CD4-positive, alpha-beta T cell (primary cell): ENCODE data around the gene SLC2A9. TPM values are rescaled to one million over a fixed set of nuclear protein-coding genes. Genes with fewer than 3 reads are reported as not detected.

Experiments
- ATAC-seq: fragments of 200-7000 bp; cut with Tn5 transposase; one replicate; pipeline ENCODE4 v1.10.0; 2022; ENCODE audit warnings: mild to moderate bottlenecking; ENCODE audit not compliant: poor library complexity
- CTCF ChIA-PET: fragments of 350-600 bp; sonication (Branson Sonifier 250); formaldehyde crosslinking; loops from one replicate; lab custom pipeline; 2021; ENCODE audit warnings: antibody characterized with exemption, inconsistent platforms; lab: Charles Lee
- POLR2A ChIA-PET: fragments of 350-600 bp; sonication (Branson Sonifier 250); formaldehyde crosslinking; loops from one replicate; lab custom pipeline; 2021; ENCODE audit warnings: antibody characterized with exemption, inconsistent platforms; lab: Charles Lee
- DNase-seq, 14 experiments: peaks; one replicate each; pipeline ENCODE4 v3.0.0-alpha.2; 2013 to 2020; ENCODE audit warnings: mixed read lengths in 2 of 14
- H3K27ac ChIP-seq, 2 donors: one replicate each; pipeline versions ENCODE4 v1.5.1 to v1.7.0; 2013; ENCODE audit warnings: low read length in 2 of 2, low read depth in 1 of 2, mild to moderate bottlenecking in 1 of 2
- H3K27me3 ChIP-seq, 2 experiments: 1 replicate in 1 of 2; 2 replicates in 1 of 2; pipeline versions ENCODE4 v1.6.1 to v1.7.0; 2013; ENCODE audit warnings: low read length in 2 of 2, control low read depth in 1 of 2, mild to moderate bottlenecking in 1 of 2, moderate library complexity in 1 of 2; ENCODE audit not compliant: insufficient read depth in 2 of 2, control insufficient read depth in 1 of 2
- H3K36me3 ChIP-seq: one replicate; pipeline ENCODE4 v1.6.1; 2013; ENCODE audit warnings: low read length, control low read depth; ENCODE audit not compliant: insufficient read depth
- H3K4me1 ChIP-seq: one replicate; pipeline ENCODE4 v1.6.1; 2013; ENCODE audit warnings: low read length, control low read depth; ENCODE audit not compliant: insufficient read depth
- H3K4me3 ChIP-seq: one replicate; pipeline ENCODE4 v1.5.1; 2013; ENCODE audit warnings: mild to moderate bottlenecking, low read length, moderate library complexity
- H3K9me3 ChIP-seq, 2 experiments: 1 replicate in 1 of 2; 2 replicates in 1 of 2; pipeline versions ENCODE4 v1.6.1 to v1.7.0; 2013; ENCODE audit warnings: low read length in 2 of 2, mild to moderate bottlenecking in 2 of 2, control low read depth in 1 of 2, moderate library complexity in 1 of 2; ENCODE audit not compliant: control insufficient read depth in 1 of 2, insufficient read depth in 1 of 2
- H3K27ac Mint-ChIP-seq: one replicate; pipeline ENCODE4 v1.8.0; 2020; ENCODE audit warnings: mixed read lengths
- H3K27me3 Mint-ChIP-seq: one replicate; pipeline ENCODE4 v1.8.0; 2021; ENCODE audit warnings: mixed read lengths
- H3K36me3 Mint-ChIP-seq: one replicate; pipeline ENCODE4 v1.8.0; 2021; ENCODE audit warnings: low read depth, mixed read lengths
- H3K4me1 Mint-ChIP-seq: one replicate; pipeline ENCODE4 v1.8.0; 2021; ENCODE audit warnings: low read depth, mixed read lengths
- H3K4me3 Mint-ChIP-seq: one replicate; pipeline ENCODE4 v1.8.0; 2020; ENCODE audit warnings: mild to moderate bottlenecking, mixed read lengths
- H3K9me3 Mint-ChIP-seq: one replicate; pipeline ENCODE4 v1.8.0; 2020; ENCODE audit warnings: mixed read lengths
- intact Hi-C, 2 experiments: fragments of 100-400 bp; cut with DNase I in 1 of 2; cut with micrococcal nuclease in 1 of 2; formaldehyde crosslinking; loops; one replicate each; pipeline versions ENCODE4 v1.15.1 to v1.9.0; 2023 to 2025; cut with DNase I, micrococcal nuclease
- total RNA-seq, 174 experiments: library from RNA in 2 of 174; stranded (reverse) in 2 of 174; gene quantifications; one replicate each; pipeline ENCODE4 v1.2.3 and lab custom pipeline; 2021 to 2026
- TF ChIP-seq, protein P1 (sequence below): fragments of 200-600 bp; IDR thresholded peaks from one replicate; pipeline ENCODE4 v1.8.0; 2022; ENCODE audit warnings: antibody characterized with exemption, mild to moderate bottlenecking

The SLC2A9 gene
- total RNA-seq, 2 experiments from 2014 or later: 2.2 to 3.6 TPM

DNA sequence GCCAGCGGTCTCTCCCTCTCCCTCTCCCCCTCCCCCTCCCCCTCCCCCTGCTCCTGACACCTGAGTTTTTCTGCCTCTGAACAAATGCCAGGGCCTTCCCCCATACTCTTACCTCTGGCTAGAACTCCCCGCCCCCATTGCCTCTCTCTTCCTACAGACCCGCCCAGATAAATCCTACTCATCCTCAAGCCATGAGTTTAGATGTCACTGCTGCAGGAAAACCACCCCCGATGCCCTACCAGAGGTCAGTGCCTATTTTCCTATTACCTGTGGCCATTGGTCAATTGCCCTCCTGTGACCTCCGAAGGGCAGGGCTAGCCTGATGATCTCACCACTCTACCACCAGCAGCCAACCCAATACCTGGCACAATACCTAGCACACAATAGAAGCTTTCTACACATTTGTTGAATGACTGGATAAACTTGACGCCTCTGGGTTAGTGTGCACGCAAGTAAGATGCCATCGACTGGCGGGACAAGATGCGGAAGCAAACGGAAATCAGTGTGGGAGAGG is 43.7 kb downstream of the SLC2A9 start:
- no peak for DNase-seq
- Histone ChIP-seq H3K36me3 (no peaks in the 10 kb centered on the region), H3K4me3 (no peak overlapping the region), H3K27ac (no peak overlapping the region), H3K9me3 (no peaks in the 10 kb centered on the region), H3K4me1 (no peaks in the 10 kb centered on the region), H3K27me3 (no peaks in the 10 kb centered on the region)
- Mint-ChIP-seq H3K27ac (no peak overlapping the region), H3K4me1 (no peaks in the 10 kb centered on the region), H3K36me3 (peaks cover 5% of the 10 kb centered on the region), H3K27me3 (no peaks in the 10 kb centered on the region), H3K4me3 (no peak overlapping the region), H3K9me3 (peaks cover 7% of the 10 kb centered on the region)
- intact Hi-C loops: no loop called here
- ChIA-PET CTCF (no interaction called here), POLR2A (no interaction called here)
- TF ChIP-seq, protein P1, sequence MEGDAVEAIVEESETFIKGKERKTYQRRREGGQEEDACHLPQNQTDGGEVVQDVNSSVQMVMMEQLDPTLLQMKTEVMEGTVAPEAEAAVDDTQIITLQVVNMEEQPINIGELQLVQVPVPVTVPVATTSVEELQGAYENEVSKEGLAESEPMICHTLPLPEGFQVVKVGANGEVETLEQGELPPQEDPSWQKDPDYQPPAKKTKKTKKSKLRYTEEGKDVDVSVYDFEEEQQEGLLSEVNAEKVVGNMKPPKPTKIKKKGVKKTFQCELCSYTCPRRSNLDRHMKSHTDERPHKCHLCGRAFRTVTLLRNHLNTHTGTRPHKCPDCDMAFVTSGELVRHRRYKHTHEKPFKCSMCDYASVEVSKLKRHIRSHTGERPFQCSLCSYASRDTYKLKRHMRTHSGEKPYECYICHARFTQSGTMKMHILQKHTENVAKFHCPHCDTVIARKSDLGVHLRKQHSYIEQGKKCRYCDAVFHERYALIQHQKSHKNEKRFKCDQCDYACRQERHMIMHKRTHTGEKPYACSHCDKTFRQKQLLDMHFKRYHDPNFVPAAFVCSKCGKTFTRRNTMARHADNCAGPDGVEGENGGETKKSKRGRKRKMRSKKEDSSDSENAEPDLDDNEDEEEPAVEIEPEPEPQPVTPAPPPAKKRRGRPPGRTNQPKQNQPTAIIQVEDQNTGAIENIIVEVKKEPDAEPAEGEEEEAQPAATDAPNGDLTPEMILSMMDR: no peak
- ATAC-seq: no peak

DNA sequence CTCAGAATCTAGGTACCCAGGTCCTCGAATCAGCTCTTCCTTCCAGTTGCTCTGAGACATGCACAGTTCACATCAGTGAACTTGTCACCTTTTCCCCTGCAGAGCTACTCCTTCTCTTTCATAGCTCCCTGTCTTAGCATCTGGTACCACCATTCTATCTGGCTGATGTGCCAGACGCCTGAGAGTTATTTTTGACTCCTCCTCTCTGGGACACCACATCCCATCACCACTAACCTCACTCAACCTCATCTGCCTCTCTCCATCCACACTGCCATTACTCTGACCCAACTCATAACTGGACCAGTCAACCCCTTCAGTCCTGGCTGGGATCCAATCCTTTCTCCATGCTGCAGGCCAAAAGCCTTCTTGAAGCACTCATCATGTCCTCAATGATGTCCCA is 44.5 kb downstream of the SLC2A9 start:
- H3K36me3 Mint-ChIP-seq: peaks cover 3% of the 10 kb centered on the region
- Histone ChIP-seq H3K9me3 (no peaks in the 10 kb centered on the region), H3K4me3 (no peak overlapping the region), H3K27ac (no peak overlapping the region), H3K4me1 (no peaks in the 10 kb centered on the region), H3K27me3 (no peaks in the 10 kb centered on the region), H3K36me3 (no peaks in the 10 kb centered on the region)
- DNase-seq (no peak), ATAC-seq (no peak)
- H3K27ac Mint-ChIP-seq: no peak overlapping the region
- ChIA-PET POLR2A (no interaction called here), CTCF (no interaction called here)
- peaks cover 7% of the 10 kb centered on the region for H3K9me3 Mint-ChIP-seq
- intact Hi-C loops: no loop called here
- no peak overlapping the region for H3K4me3 Mint-ChIP-seq
- H3K4me1 Mint-ChIP-seq: no peaks in the 10 kb centered on the region
- TF ChIP-seq, protein P1: no peak
- H3K27me3 Mint-ChIP-seq: no peaks in the 10 kb centered on the region

DNA sequence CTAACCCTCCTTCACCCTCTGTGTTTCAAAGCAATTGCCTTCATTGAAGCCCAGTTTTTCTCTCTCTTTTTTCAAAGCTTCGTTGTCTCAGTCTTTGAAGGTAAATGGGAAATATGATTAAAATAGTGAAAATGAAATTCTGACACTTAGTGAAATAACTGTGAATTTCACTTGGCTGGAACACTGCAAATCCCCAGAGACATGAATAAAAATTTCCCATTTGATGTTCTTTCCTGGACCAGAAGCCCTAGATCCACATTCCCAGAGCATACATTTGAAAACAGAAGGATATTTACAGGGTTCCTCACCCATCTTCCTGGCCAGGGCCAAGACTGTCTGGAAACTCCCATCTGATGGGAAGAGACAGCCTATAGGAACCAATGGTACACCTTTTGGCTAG is 45.0 kb downstream of the SLC2A9 start:
- ATAC-seq (no peak), DNase-seq (no peak)
- Mint-ChIP-seq H3K27me3 (no peaks in the 10 kb centered on the region), H3K4me3 (no peak overlapping the region), H3K27ac (no peak overlapping the region), H3K9me3 (peaks cover 7% of the 10 kb centered on the region), H3K36me3 (peaks cover 6% of the 10 kb centered on the region), H3K4me1 (no peaks in the 10 kb centered on the region)
- ChIA-PET CTCF (no interaction called here), POLR2A (no interaction called here)
- Histone ChIP-seq H3K27ac (no peak overlapping the region), H3K4me3 (no peak overlapping the region), H3K4me1 (no peaks in the 10 kb centered on the region), H3K9me3 (no peaks in the 10 kb centered on the region), H3K27me3 (no peaks in the 10 kb centered on the region), H3K36me3 (no peaks in the 10 kb centered on the region)
- intact Hi-C loops: no loop called here
- TF ChIP-seq, protein P1: no peak
